ENCODE results near the gene KNDC1. TPM values are rescaled to one million over a fixed set of nuclear protein-coding genes. Genes with fewer than 3 reads are reported as not detected.
"Not testable (repeated sequence)": the region's sequence is repeated elsewhere in the genome, so short reads cannot be mapped to it uniquely, and the experiment has no call there.

The KNDC1 gene
- total RNA-seq, 2 donors from 2014 or later = 0.59 to 1.8 TPM

GRCh38 chr10:133261726-133262325 lies 101.8 kb downstream of the KNDC1 start:
- H3K9me3 ChIP-seq = no peaks in the 10 kb centered on the region
- H3K4me1 ChIP-seq = peaks cover 0 to 52% of the 10 kb centered on the region in 2 donors
- no peaks in the 10 kb centered on the region for H3K27me3 ChIP-seq
- H3K36me3 ChIP-seq = no peaks in the 10 kb centered on the region
- peak overlapping the region; percentile 87 to 88 for H3K27ac ChIP-seq
- no peak for TF ChIP-seq CTCF (IDR thresholded peaks at IDR 0.05)
- DNase-seq (ENCODE audit: low spot score) = peak; percentile 84
- H3K4me3 ChIP-seq = peak overlapping the region; percentile 74 to 76

GRCh38 chr10:133262696-133263095 lies 102.7 kb downstream of the KNDC1 start:
- H3K27me3 ChIP-seq = no peaks in the 10 kb centered on the region
- H3K36me3 ChIP-seq = no peaks in the 10 kb centered on the region
- H3K4me1 ChIP-seq = peaks cover 0 to 45% of the 10 kb centered on the region in 2 donors
- H3K9me3 ChIP-seq = no peaks in the 10 kb centered on the region
- H3K4me3 ChIP-seq = no peak overlapping the region
- no peak for DNase-seq (ENCODE audit: low spot score)
- no peak for TF ChIP-seq CTCF (IDR thresholded peaks at IDR 0.05)
- H3K27ac ChIP-seq = no peak overlapping the region

- Histone ChIP-seq H3K4me1 (peaks cover 0 to 35% of the 10 kb centered on the region in 2 donors), H3K27me3 (no peaks in the 10 kb centered on the region), H3K4me3 (no peak overlapping the region), H3K27ac (no peak overlapping the region), H3K9me3 (no peaks in the 10 kb centered on the region), H3K36me3 (no peaks in the 10 kb centered on the region)
- no peak for DNase-seq (ENCODE audit: low spot score)
- TF ChIP-seq CTCF (IDR thresholded peaks at IDR 0.05) = no peak
Measured at GRCh38 chr10:133263674-133264073, 103.7 kb downstream of the KNDC1 start.

- H3K36me3 ChIP-seq = no peaks in the 10 kb centered on the region
- TF ChIP-seq CTCF (IDR thresholded peaks at IDR 0.05) = no peak
- DNase-seq (ENCODE audit: low spot score) = no peak
- no peak overlapping the region for H3K27ac ChIP-seq
- H3K27me3 ChIP-seq = no peaks in the 10 kb centered on the region
- no peak overlapping the region for H3K4me3 ChIP-seq
- H3K9me3 ChIP-seq = no peaks in the 10 kb centered on the region
- peaks cover 0 to 27% of the 10 kb centered on the region in 2 donors for H3K4me1 ChIP-seq
Measured at GRCh38 chr10:133264461-133264860, 104.4 kb downstream of the KNDC1 start.

- H3K4me1 ChIP-seq = peaks cover 0 to 22% of the 10 kb centered on the region in 2 donors
- not testable (repeated sequence) for H3K4me3 ChIP-seq; DNase-seq (ENCODE audit: low spot score); H3K27ac ChIP-seq; H3K36me3 ChIP-seq; H3K27me3 ChIP-seq; H3K9me3 ChIP-seq
Measured at GRCh38 chr10:133265052-133265451, 105.0 kb downstream of the KNDC1 start.

- Histone ChIP-seq H3K27me3 (no peaks in the 10 kb centered on the region), H3K9me3 (no peaks in the 10 kb centered on the region), H3K36me3 (no peaks in the 10 kb centered on the region), H3K4me3 (no peak overlapping the region), H3K4me1 (peaks cover 0 to 10% of the 10 kb centered on the region in 2 donors), H3K27ac (no peak overlapping the region)
- TF ChIP-seq CTCF (IDR thresholded peaks at IDR 0.05) = no peak
- DNase-seq (ENCODE audit: low spot score) = no peak
Measured at GRCh38 chr10:133266056-133266795, 106.2 kb downstream of the KNDC1 start.
